Mesenchymal stem cell (in vitro differentiated cells and primary cell): Measurements from ENCODE around the gene HERC2.

ENCODE experiments used
- DNase-seq: peaks from one replicate; pipeline ENCODE4 v3.0.0-alpha.2; 2013
- H2AFZ ChIP-seq: one replicate; pipeline ENCODE4 v1.6.1; 2013; ENCODE audit warnings: low read depth, mild to moderate bottlenecking, control low read depth, inconsistent platforms, low read length, moderate library complexity
- H2AK5ac ChIP-seq: 2 replicates; pipeline ENCODE4 v1.6.1; 2013; ENCODE audit warnings: low read length, moderate library complexity, mild to moderate bottlenecking, inconsistent platforms; ENCODE audit not compliant: severe bottlenecking
- H2BK120ac ChIP-seq: one replicate; pipeline ENCODE4 v1.6.1; 2013; ENCODE audit warnings: low read depth, mild to moderate bottlenecking, inconsistent platforms, low read length, moderate library complexity
- H2BK12ac ChIP-seq, 2 experiments: one replicate each; pipeline ENCODE4 v1.6.1; 2013; ENCODE audit warnings: inconsistent platforms in 2 of 2, low read length in 2 of 2, mild to moderate bottlenecking in 2 of 2, moderate library complexity in 2 of 2, control low read depth in 1 of 2
- H2BK15ac ChIP-seq: one replicate; pipeline ENCODE4 v1.6.1; 2013; ENCODE audit warnings: mild to moderate bottlenecking, low read depth, inconsistent platforms; ENCODE audit not compliant: poor library complexity, severe bottlenecking
- H2BK5ac ChIP-seq: 2 replicates; pipeline ENCODE4 v1.6.1; 2013; ENCODE audit warnings: low read depth, mild to moderate bottlenecking, low read length, control low read depth, inconsistent platforms; ENCODE audit not compliant: poor library complexity, severe bottlenecking
- H3K14ac ChIP-seq, 2 experiments: one replicate each; pipeline ENCODE4 v1.6.1; 2013; ENCODE audit warnings: inconsistent platforms in 2 of 2, low read length in 2 of 2, control low read depth in 1 of 2, mild to moderate bottlenecking in 1 of 2, moderate library complexity in 1 of 2
- H3K18ac ChIP-seq, 2 experiments: one replicate each; pipeline ENCODE4 v1.6.1; 2013; ENCODE audit warnings: inconsistent platforms in 2 of 2, low read length in 2 of 2, control low read depth in 1 of 2, low read depth in 1 of 2, mild to moderate bottlenecking in 1 of 2
- H3K23ac ChIP-seq, 2 experiments: one replicate each; pipeline ENCODE4 v1.6.1; 2013; ENCODE audit warnings: inconsistent platforms in 2 of 2, low read length in 2 of 2, mild to moderate bottlenecking in 2 of 2, moderate library complexity in 2 of 2, control low read depth in 1 of 2
- H3K27ac ChIP-seq: 2 replicates; pipeline ENCODE4 v1.5.1; 2013; ENCODE audit warnings: mild to moderate bottlenecking, moderate library complexity, low read length, control low read depth, inconsistent platforms; ENCODE audit not compliant: poor library complexity, severe bottlenecking
- H3K27me3 ChIP-seq, 2 experiments: 2 replicates each; pipeline versions ENCODE4 v1.6.1 to v1.7.0; 2013; ENCODE audit warnings: low read length in 2 of 2, mild to moderate bottlenecking in 2 of 2, moderate library complexity in 2 of 2, control low read depth in 1 of 2, inconsistent platforms in 1 of 2; ENCODE audit not compliant: control insufficient read depth in 1 of 2, insufficient read depth in 1 of 2
- H3K36me3 ChIP-seq, 2 experiments: 2 replicates each; pipeline versions ENCODE4 v1.6.1 to v1.7.0; 2013; ENCODE audit warnings: low read length in 2 of 2, control low read depth in 1 of 2, inconsistent platforms in 1 of 2, low read depth in 1 of 2, mild to moderate bottlenecking in 1 of 2; ENCODE audit not compliant: insufficient read depth in 2 of 2, control insufficient read depth in 1 of 2
- H3K4ac ChIP-seq, 2 experiments: one replicate each; pipeline ENCODE4 v1.6.1; 2013; ENCODE audit warnings: inconsistent platforms in 2 of 2, low read length in 2 of 2, mild to moderate bottlenecking in 2 of 2, moderate library complexity in 2 of 2, control low read depth in 1 of 2, low read depth in 1 of 2
- H3K4me1 ChIP-seq: 2 replicates; pipeline ENCODE4 v1.6.1; 2013; ENCODE audit warnings: low read depth, low read length, control low read depth; ENCODE audit not compliant: control insufficient read depth, insufficient read depth
- H3K4me2 ChIP-seq: 2 replicates; pipeline ENCODE4 v1.6.1; 2013; ENCODE audit warnings: low read length, mild to moderate bottlenecking, inconsistent platforms; ENCODE audit not compliant: poor library complexity, severe bottlenecking
- H3K4me3 ChIP-seq, 2 experiments: 2 replicates each; pipeline versions ENCODE4 v1.5.1 to v1.7.0; 2013; ENCODE audit warnings: low read length in 2 of 2, mild to moderate bottlenecking in 2 of 2, control low read depth in 1 of 2, low read depth in 1 of 2; ENCODE audit not compliant: insufficient read depth in 1 of 2
- H3K79me1 ChIP-seq: replicated peaks from 2 replicates; pipeline ENCODE4 v1.6.1; 2013; ENCODE audit warnings: mild to moderate bottlenecking, control low read depth, low read length, inconsistent platforms; ENCODE audit not compliant: poor library complexity, severe bottlenecking
- H3K9ac ChIP-seq: 2 replicates; pipeline ENCODE4 v1.7.0; 2013; ENCODE audit warnings: mild to moderate bottlenecking, low read length, moderate library complexity
- H3K9me3 ChIP-seq: 2 replicates; pipeline ENCODE4 v1.7.0; 2013; ENCODE audit warnings: mild to moderate bottlenecking, low read length; ENCODE audit not compliant: control insufficient read depth
- H4K8ac ChIP-seq: one replicate; pipeline ENCODE4 v1.6.1; 2013; ENCODE audit warnings: inconsistent platforms, mild to moderate bottlenecking, low read length, moderate library complexity
- H4K91ac ChIP-seq: one replicate; pipeline ENCODE4 v1.6.1; 2013; ENCODE audit warnings: mild to moderate bottlenecking, low read length, inconsistent platforms
- WGBS: methylation state at CpG from one replicate; pipeline ENCODE4 v1.1.7; 2013; ENCODE audit warnings: mixed read lengths; 5-methylcytosine and 5-hydroxymethylcytosine counted together

HERC2 gene

GRCh38 chr15:28185148-28185895 is 136.7 kb downstream of the HERC2 start:
- no peak overlapping the region for H2BK5ac ChIP-seq
- H2BK12ac ChIP-seq: no peak overlapping the region
- H2AFZ ChIP-seq: no peak overlapping the region
- H3K9me3 ChIP-seq: no peaks in the 10 kb centered on the region
- H3K36me3 ChIP-seq: peaks cover 27 to 85% of the 10 kb centered on the region in 2 experiments
- H3K4ac ChIP-seq: no peak overlapping the region
- no peak overlapping the region for H4K91ac ChIP-seq
- H3K9ac ChIP-seq: no peak overlapping the region
- H2BK15ac ChIP-seq: no peak overlapping the region
- H4K8ac ChIP-seq: no peak overlapping the region
- H3K18ac ChIP-seq: no peak overlapping the region
- H3K14ac ChIP-seq: no peak overlapping the region
- 95% methylated on average over 9 of the region's 9 CpGs for WGBS
- H3K4me1 ChIP-seq: no peaks in the 10 kb centered on the region
- no peak overlapping the region for H3K4me3 ChIP-seq
- no peaks in the 10 kb centered on the region for H3K27me3 ChIP-seq
- H3K23ac ChIP-seq: no peak overlapping the region
- H2BK120ac ChIP-seq: no peak overlapping the region
- no peak overlapping the region for H3K4me2 ChIP-seq
- H3K79me1 ChIP-seq: peaks cover 15% of the 10 kb centered on the region
- DNase-seq: no peak
- H2AK5ac ChIP-seq: no peak overlapping the region
- H3K27ac ChIP-seq: no peak overlapping the region

DNA sequence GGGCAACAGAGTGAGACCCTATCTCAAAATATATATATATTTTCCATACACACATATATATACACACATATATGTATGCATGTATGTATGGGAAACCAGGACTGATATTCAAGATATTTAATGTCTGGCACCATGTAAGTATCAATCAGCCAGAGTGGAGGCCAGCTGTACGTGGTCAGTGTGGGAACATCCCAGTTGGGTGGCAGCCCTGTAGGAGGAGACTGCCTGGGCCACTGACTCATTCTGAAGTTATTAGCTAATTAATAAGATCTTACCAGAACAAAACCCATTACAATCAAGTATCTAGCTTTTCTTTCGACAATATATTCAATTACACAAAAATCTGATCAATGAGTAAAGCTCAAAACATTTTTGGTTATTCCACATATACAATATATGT is 137.8 kb downstream of the HERC2 start:
- H2BK15ac ChIP-seq: no peak overlapping the region
- peaks cover 15% of the 10 kb centered on the region for H3K79me1 ChIP-seq
- 88% methylated on average over 1 of the region's 2 CpGs for WGBS
- H3K9ac ChIP-seq: no peak overlapping the region
- no peak overlapping the region for H2BK12ac ChIP-seq
- no peak overlapping the region for H3K18ac ChIP-seq
- H3K4me2 ChIP-seq: no peak overlapping the region
- H3K23ac ChIP-seq: no peak overlapping the region
- no peak overlapping the region for H3K27ac ChIP-seq
- H3K27me3 ChIP-seq: no peaks in the 10 kb centered on the region
- no peak overlapping the region for H2BK5ac ChIP-seq
- no peaks in the 10 kb centered on the region for H3K4me1 ChIP-seq
- no peak overlapping the region for H4K91ac ChIP-seq
- no peak overlapping the region for H3K4ac ChIP-seq
- DNase-seq: peak; percentile 14
- H3K14ac ChIP-seq: no peak overlapping the region
- H4K8ac ChIP-seq: no peak overlapping the region
- no peak overlapping the region for H2AK5ac ChIP-seq
- no peaks in the 10 kb centered on the region for H3K9me3 ChIP-seq
- H2BK120ac ChIP-seq: no peak overlapping the region
- H2AFZ ChIP-seq: no peak overlapping the region
- peaks cover 27 to 88% of the 10 kb centered on the region in 2 experiments for H3K36me3 ChIP-seq
- no peak overlapping the region for H3K4me3 ChIP-seq

DNA sequence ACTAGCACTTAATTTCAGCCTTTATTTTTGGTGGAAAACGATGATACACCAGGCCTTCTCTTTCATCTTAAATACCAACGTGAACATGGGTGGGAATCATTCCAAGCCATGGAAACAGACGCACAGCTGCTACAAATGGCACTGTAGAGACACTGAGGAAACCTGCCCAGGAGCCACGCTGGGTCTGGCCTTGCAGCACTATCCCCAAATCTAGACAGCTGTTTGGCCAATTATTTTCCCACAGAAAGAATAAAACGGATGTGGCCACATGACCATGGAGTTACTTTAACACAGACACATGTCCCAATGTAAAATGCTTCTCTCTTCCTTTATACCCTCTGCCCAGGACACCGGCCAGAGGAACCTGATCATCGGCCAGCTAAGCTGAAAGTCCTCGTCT is 139.2 kb downstream of the HERC2 start:
- WGBS: 96% methylated on average over 8 of the region's 8 CpGs
- Histone ChIP-seq H3K14ac (no peak overlapping the region), H4K91ac (no peak overlapping the region), H3K79me1 (peaks cover 17% of the 10 kb centered on the region), H2BK15ac (no peak overlapping the region), H3K4me2 (no peak overlapping the region), H3K4ac (no peak overlapping the region), H3K27me3 (no peaks in the 10 kb centered on the region), H2BK12ac (no peak overlapping the region), H3K4me3 (no peak overlapping the region), H3K23ac (peak overlapping the region in 1 of 2 experiments; percentile 12), H3K4me1 (no peaks in the 10 kb centered on the region), H4K8ac (no peak overlapping the region), H3K27ac (no peak overlapping the region), H3K9ac (no peak overlapping the region), H3K36me3 (peaks cover 27 to 88% of the 10 kb centered on the region in 2 experiments), H2BK120ac (no peak overlapping the region), H3K18ac (no peak overlapping the region), H2AFZ (no peak overlapping the region), H2BK5ac (no peak overlapping the region), H2AK5ac (no peak overlapping the region), H3K9me3 (no peaks in the 10 kb centered on the region)
- no peak for DNase-seq

DNA sequence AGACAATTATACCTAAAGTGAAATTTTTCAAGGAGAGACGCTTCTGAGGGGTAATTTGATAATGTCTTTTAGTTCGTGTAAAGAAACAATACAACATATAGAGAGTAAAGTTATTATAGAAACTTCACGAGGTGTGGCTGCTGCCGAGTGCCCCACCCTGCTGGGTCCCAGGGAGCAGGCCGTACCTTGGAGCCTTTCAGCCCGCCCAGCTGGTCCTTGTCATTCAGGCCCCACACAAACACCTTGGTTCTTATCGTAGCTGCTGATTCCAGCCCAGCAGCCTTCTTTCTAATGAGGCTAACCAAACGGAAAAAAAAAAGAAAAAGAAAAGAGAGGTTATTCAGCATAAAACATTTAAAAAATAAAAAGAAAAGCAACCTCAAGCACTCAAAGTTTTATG is 139.8 kb downstream of the HERC2 start:
- WGBS: 95% methylated on average over 4 of the region's 8 CpGs
- Histone ChIP-seq H2AK5ac (no peak overlapping the region), H3K4me3 (no peak overlapping the region), H3K36me3 (peaks cover 27 to 88% of the 10 kb centered on the region in 2 experiments), H2BK15ac (no peak overlapping the region), H3K23ac (peak overlapping the region in 1 of 2 experiments; percentile 63), H2BK120ac (no peak overlapping the region), H3K14ac (no peak overlapping the region), H2BK12ac (no peak overlapping the region), H3K18ac (no peak overlapping the region), H3K79me1 (peaks cover 17% of the 10 kb centered on the region), H3K9ac (no peak overlapping the region), H3K4ac (no peak overlapping the region), H4K91ac (no peak overlapping the region), H3K27ac (no peak overlapping the region), H3K4me1 (no peaks in the 10 kb centered on the region), H2AFZ (no peak overlapping the region), H2BK5ac (no peak overlapping the region), H3K27me3 (no peaks in the 10 kb centered on the region), H3K9me3 (no peaks in the 10 kb centered on the region), H3K4me2 (no peak overlapping the region), H4K8ac (no peak overlapping the region)
- no peak for DNase-seq
